HepG2 (cell line): ENCODE measurements around the gene IZUMO2. TPM values are rescaled to one million over a fixed set of nuclear protein-coding genes. Genes with fewer than 3 reads are reported as not detected.

Experiments
- BCL3 ChIP-seq: sonication (generic); formaldehyde crosslinking; IDR thresholded peaks from 2 replicates; pipeline ENCODE4 v1.5.1; 2020; ENCODE audit warnings: mild to moderate bottlenecking, missing genetic modification reagents, moderate library complexity
- FOXC1 ChIP-seq: sonication (generic); formaldehyde crosslinking; IDR thresholded peaks from 2 replicates; pipeline ENCODE4 v1.8.0; 2022; ENCODE audit warnings: mild to moderate bottlenecking, missing genetic modification reagents, borderline replicate concordance
- NCOR1 ChIP-seq: fragments of 200-600 bp; sonication (generic); IDR thresholded peaks from 2 replicates; pipeline ENCODE4 v1.7.0; 2017; ENCODE audit warnings: antibody characterized with exemption, low read length, borderline replicate concordance
- NFE2L1 ChIP-seq: sonication (generic); formaldehyde crosslinking; IDR thresholded peaks from 2 replicates; pipeline ENCODE4 v1.4.0; 2020; ENCODE audit warnings: missing genetic modification reagents, mild to moderate bottlenecking, borderline replicate concordance
- NRL ChIP-seq: sonication (generic); formaldehyde crosslinking; IDR thresholded peaks from 2 replicates; pipeline ENCODE4 v1.5.0; 2020; ENCODE audit warnings: missing genetic modification reagents, mild to moderate bottlenecking, moderate library complexity, borderline replicate concordance
- PREB ChIP-seq: sonication (generic); formaldehyde crosslinking; IDR thresholded peaks from 2 replicates; pipeline ENCODE4 v1.4.0; 2020; ENCODE audit warnings: missing genetic modification reagents
- RORA ChIP-seq: sonication (generic); formaldehyde crosslinking; IDR thresholded peaks from 2 replicates; pipeline ENCODE4 v1.5.0; 2020; ENCODE audit warnings: mild to moderate bottlenecking, missing genetic modification reagents, moderate library complexity
- SIX1 ChIP-seq: sonication (generic); formaldehyde crosslinking; IDR thresholded peaks from 2 replicates; pipeline ENCODE4 v1.4.0; 2020; ENCODE audit warnings: missing genetic modification reagents, borderline replicate concordance
- SMYD3 ChIP-seq: sonication (generic); formaldehyde crosslinking; IDR thresholded peaks from 2 replicates; pipeline ENCODE4 v1.8.1; 2023; ENCODE audit warnings: mild to moderate bottlenecking, missing genetic modification reagents
- SNAPC2 ChIP-seq: sonication (generic); formaldehyde crosslinking; IDR thresholded peaks from 2 replicates; pipeline ENCODE4 v1.8.1; 2022; ENCODE audit warnings: mild to moderate bottlenecking, missing genetic modification reagents
- ZBTB25 ChIP-seq: IDR thresholded peaks from 2 replicates; pipeline ENCODE4 v1.6.1; 2018; ENCODE audit warnings: missing genetic modification reagents
- ZBTB39 ChIP-seq: sonication (generic); formaldehyde crosslinking; IDR thresholded peaks from 2 replicates; pipeline ENCODE4 v1.5.0; 2020; ENCODE audit warnings: missing genetic modification reagents
- ZNF17 ChIP-seq: sonication (generic); formaldehyde crosslinking; IDR thresholded peaks from 2 replicates; pipeline ENCODE4 v1.5.0; 2020; ENCODE audit warnings: mild to moderate bottlenecking, missing genetic modification reagents
- ZNF446 ChIP-seq: sonication (generic); formaldehyde crosslinking; IDR thresholded peaks from 2 replicates; pipeline ENCODE4 v1.5.0; 2020; ENCODE audit warnings: mild to moderate bottlenecking, missing genetic modification reagents
- ZNF572 ChIP-seq: sonication (generic); formaldehyde crosslinking; IDR thresholded peaks from 2 replicates; pipeline ENCODE4 v1.5.1; 2020; ENCODE audit warnings: mild to moderate bottlenecking, missing genetic modification reagents
- ZNF75D ChIP-seq: sonication (generic); formaldehyde crosslinking; IDR thresholded peaks from 2 replicates; pipeline ENCODE4 v1.8.1; 2023; ENCODE audit warnings: missing genetic modification reagents, mild to moderate bottlenecking, borderline replicate concordance
- ZNF773 ChIP-seq: sonication (generic); formaldehyde crosslinking; IDR thresholded peaks from 2 replicates; pipeline ENCODE4 v1.4.0; 2020; ENCODE audit warnings: missing genetic modification reagents, borderline replicate concordance
- ZSCAN20 ChIP-seq: sonication (generic); formaldehyde crosslinking; IDR thresholded peaks from 2 replicates; pipeline ENCODE4 v1.4.0; 2020; ENCODE audit warnings: missing genetic modification reagents, mild to moderate bottlenecking, borderline replicate concordance
- ZSCAN22 ChIP-seq: sonication (generic); formaldehyde crosslinking; IDR thresholded peaks from 2 replicates; pipeline ENCODE4 v1.4.0; 2020; ENCODE audit warnings: mild to moderate bottlenecking, missing genetic modification reagents
- polyA plus RNA-seq, 8 experiments: library from polyadenylated mRNA; depleted of rRNA in 3 of 8; stranded (reverse) in 7 of 8; unstranded in 1 of 8; fragments of >200 nt; fragmentation: Illumina TruSeq in 4 of 8; extraction: Trizol in 4 of 8; gene quantifications; 2 replicates each; pipeline versions ENCODE4 v1.2.1 to v1.2.3, GENCODE V29; 2011 to 2016; ENCODE audit warnings: low read depth in 4 of 8, missing spikeins in 1 of 8, mixed read lengths in 1 of 8; ENCODE audit not compliant: insufficient read depth in 1 of 8
- total RNA-seq, 5 experiments: library from RNA; depleted of rRNA; stranded (reverse); fragments of >200 nt; fragmentation: Illumina TruSeq; extraction: Trizol; gene quantifications; 2 replicates each; pipeline ENCODE4 v1.2.3, GENCODE V29; 2016; ENCODE audit warnings: low read depth in 1 of 5
- TF ChIP-seq, protein P1 (sequence below): sonication (generic); formaldehyde crosslinking; IDR thresholded peaks from 2 replicates; pipeline ENCODE4 v1.4.0; 2020; ENCODE audit warnings: missing genetic modification reagents
- TF ChIP-seq, protein P2 (sequence below): sonication (generic); formaldehyde crosslinking; IDR thresholded peaks from 2 replicates; pipeline ENCODE4 v1.4.0; 2020; ENCODE audit warnings: mild to moderate bottlenecking, low read depth, missing genetic modification reagents

The IZUMO2 gene
- total and polyA plus RNA-seq, 2 of the 13 experiments (the other 11 are each of a cell fraction or from before 2014, with no cell fraction given) = not detected

GRCh38 chr19:50204811-50205675, 42.0 kb upstream of the IZUMO2 start (continued):
- TF ChIP-seq, protein P1, sequence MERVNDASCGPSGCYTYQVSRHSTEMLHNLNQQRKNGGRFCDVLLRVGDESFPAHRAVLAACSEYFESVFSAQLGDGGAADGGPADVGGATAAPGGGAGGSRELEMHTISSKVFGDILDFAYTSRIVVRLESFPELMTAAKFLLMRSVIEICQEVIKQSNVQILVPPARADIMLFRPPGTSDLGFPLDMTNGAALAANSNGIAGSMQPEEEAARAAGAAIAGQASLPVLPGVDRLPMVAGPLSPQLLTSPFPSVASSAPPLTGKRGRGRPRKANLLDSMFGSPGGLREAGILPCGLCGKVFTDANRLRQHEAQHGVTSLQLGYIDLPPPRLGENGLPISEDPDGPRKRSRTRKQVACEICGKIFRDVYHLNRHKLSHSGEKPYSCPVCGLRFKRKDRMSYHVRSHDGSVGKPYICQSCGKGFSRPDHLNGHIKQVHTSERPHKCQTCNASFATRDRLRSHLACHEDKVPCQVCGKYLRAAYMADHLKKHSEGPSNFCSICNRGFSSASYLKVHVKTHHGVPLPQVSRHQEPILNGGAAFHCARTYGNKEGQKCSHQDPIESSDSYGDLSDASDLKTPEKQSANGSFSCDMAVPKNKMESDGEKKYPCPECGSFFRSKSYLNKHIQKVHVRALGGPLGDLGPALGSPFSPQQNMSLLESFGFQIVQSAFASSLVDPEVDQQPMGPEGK (CRISPR knock-in tag) = peak; percentile 79
- no peak for TF ChIP-seq PREB (CRISPR knock-in tag)
- no peak for TF ChIP-seq ZNF17 (CRISPR knock-in tag)
- no peak for TF ChIP-seq NRL
- TF ChIP-seq NFE2L1 (CRISPR knock-in tag) = no peak
- TF ChIP-seq ZSCAN20 (CRISPR knock-in tag) = no peak
- TF ChIP-seq, protein P2, sequence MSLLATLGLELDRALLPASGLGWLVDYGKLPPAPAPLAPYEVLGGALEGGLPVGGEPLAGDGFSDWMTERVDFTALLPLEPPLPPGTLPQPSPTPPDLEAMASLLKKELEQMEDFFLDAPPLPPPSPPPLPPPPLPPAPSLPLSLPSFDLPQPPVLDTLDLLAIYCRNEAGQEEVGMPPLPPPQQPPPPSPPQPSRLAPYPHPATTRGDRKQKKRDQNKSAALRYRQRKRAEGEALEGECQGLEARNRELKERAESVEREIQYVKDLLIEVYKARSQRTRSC (CRISPR knock-in tag) = no peak
- no peak for TF ChIP-seq RORA (CRISPR knock-in tag)
- TF ChIP-seq SNAPC2 (CRISPR knock-in tag) = no peak
- no peak for TF ChIP-seq FOXC1
- no peak for TF ChIP-seq NCOR1
- TF ChIP-seq ZNF773 (CRISPR knock-in tag) = no peak
- TF ChIP-seq SMYD3 (CRISPR knock-in tag) = no peak
- TF ChIP-seq ZNF572 (CRISPR knock-in tag) = no peak
- no peak for TF ChIP-seq ZNF75D (CRISPR knock-in tag)
- TF ChIP-seq ZBTB25 (CRISPR knock-in tag) = no peak
- TF ChIP-seq SIX1 (CRISPR knock-in tag) = no peak
- no peak for TF ChIP-seq BCL3 (CRISPR knock-in tag)
- TF ChIP-seq ZSCAN22 (CRISPR knock-in tag) = no peak
- TF ChIP-seq ZNF446 (CRISPR knock-in tag) = no peak
- TF ChIP-seq ZBTB39 (CRISPR knock-in tag) = no peak
